T-helper 9 cell (primary cell): Measurements from ENCODE around the gene TMEM127.
"Not testable (repeated sequence)": the region's sequence is repeated elsewhere in the genome, so short reads cannot be mapped to it uniquely, and the experiment has no call there.

ENCODE experiments used
- DNase-seq: peaks from one replicate; pipeline ENCODE4 v3.0.0-alpha.2; 2020
- total RNA-seq, 2 donors: gene quantifications; one replicate each; lab custom pipeline; 2026; lab: John Stamatoyannopoulos, UW

The TMEM127 gene
- 57.2 to 75.0 reads per million in 2 donors for total RNA-seq

GRCh38 chr2:96265840-96266679 is at the start of gene TMEM127, which contains the start of gene CIAO1:
TSS of gene TMEM127 (minus strand) at chr2:96265997. CDS start at chr2:96265381, 616 bp downstream.
TSS of gene CIAO1 (plus strand) at chr2:96266225. CDS start at chr2:96266351, 126 bp downstream.
- peak; percentile 96 for DNase-seq

GRCh38 chr2:96315005-96315399 is 49.2 kb upstream of the TMEM127 start:
- DNase-seq: no peak

GRCh38 chr2:96308248-96308647 is 42.5 kb upstream of the TMEM127 start:
- no peak for DNase-seq

- no peak for DNase-seq
Measured at GRCh38 chr2:96306370-96306769, 40.6 kb upstream of the TMEM127 start.

GRCh38 chr2:96305979-96306308 is 40.1 kb upstream of the TMEM127 start:
- DNase-seq: no peak

GRCh38 chr2:96305091-96305978 is 39.5 kb upstream of the TMEM127 start, which contains the start of gene SNRNP200:
TSS of gene SNRNP200 (minus strand) at chr2:96305546. CDS start at chr2:96305437, 109 bp downstream.
- DNase-seq: peak; percentile 90

- no peak for DNase-seq
Measured at GRCh38 chr2:96304606-96305005, 38.8 kb upstream of the TMEM127 start.

GRCh38 chr2:96301865-96302264 is 36.1 kb upstream of the TMEM127 start:
- no peak for DNase-seq

- no peak for DNase-seq
Measured at GRCh38 chr2:96296925-96297324, 31.1 kb upstream of the TMEM127 start.

- not testable (repeated sequence) for DNase-seq
Measured at GRCh38 chr2:96294271-96294670, 28.5 kb upstream of the TMEM127 start.

GRCh38 chr2:96291751-96292150 is 26.0 kb upstream of the TMEM127 start:
- no peak for DNase-seq

GRCh38 chr2:96287273-96287856 is 21.6 kb upstream of the TMEM127 start:
- DNase-seq: no peak

GRCh38 chr2:96276787-96277499 is 11.1 kb upstream of the TMEM127 start:
- DNase-seq: no peak

- no peak for DNase-seq
Measured at GRCh38 chr2:96274355-96275056, 8.7 kb upstream of the TMEM127 start.

GRCh38 chr2:96273763-96274162 is 8.0 kb upstream of the TMEM127 start:
- DNase-seq: no peak

- DNase-seq: no peak
Measured at GRCh38 chr2:96271995-96272394, 6.2 kb upstream of the TMEM127 start.

- peak; percentile 32 for DNase-seq
Measured at GRCh38 chr2:96267159-96267971, 1.6 kb upstream of the TMEM127 start.

GRCh38 chr2:96265349-96265839 is 403 bp downstream of the TMEM127 start:
- peak; percentile 33 for DNase-seq

GRCh38 chr2:96264656-96265348 is 995 bp downstream of the TMEM127 start:
- peak; percentile 5 for DNase-seq

- no peak for DNase-seq
Measured at GRCh38 chr2:96264086-96264485, 1.7 kb downstream of the TMEM127 start.
